Right ventricle myocardium superior (tissue), 1 donor: Measurements from ENCODE around the gene LYST. TPM values are rescaled to one million over a fixed set of nuclear protein-coding genes. Genes with fewer than 3 reads are reported as not detected.

Experiments used
- ATAC-seq: fragments of 200-7000 bp; cut with Tn5 transposase; one replicate; pipeline ENCODE4 v1.9.1; 2020; ENCODE audit warnings: mild to moderate bottlenecking; ENCODE audit not compliant: poor library complexity
- DNase-seq: peaks from one replicate; pipeline ENCODE4 v3.0.0-alpha.2; 2020
- intact Hi-C: fragments of 100-400 bp; cut with DNase I; formaldehyde crosslinking; loops from one replicate; pipeline ENCODE4 v1.11.2; 2022
- total RNA-seq: library from RNA; stranded (reverse); fragmentation: NEBNext Ultra II Directional; extraction: Animal tissue kit (Norgen Biotek cat#: 25700); gene quantifications from one replicate; pipeline ENCODE4 v1.2.1, GENCODE V29; 2021
- donor health status: DM: no; HTN: yes; CAD: no; lungs with severe emphysema.

Gene LYST
- total RNA-seq, 1 donor from 2014 or later: 9.7 TPM

DNA sequence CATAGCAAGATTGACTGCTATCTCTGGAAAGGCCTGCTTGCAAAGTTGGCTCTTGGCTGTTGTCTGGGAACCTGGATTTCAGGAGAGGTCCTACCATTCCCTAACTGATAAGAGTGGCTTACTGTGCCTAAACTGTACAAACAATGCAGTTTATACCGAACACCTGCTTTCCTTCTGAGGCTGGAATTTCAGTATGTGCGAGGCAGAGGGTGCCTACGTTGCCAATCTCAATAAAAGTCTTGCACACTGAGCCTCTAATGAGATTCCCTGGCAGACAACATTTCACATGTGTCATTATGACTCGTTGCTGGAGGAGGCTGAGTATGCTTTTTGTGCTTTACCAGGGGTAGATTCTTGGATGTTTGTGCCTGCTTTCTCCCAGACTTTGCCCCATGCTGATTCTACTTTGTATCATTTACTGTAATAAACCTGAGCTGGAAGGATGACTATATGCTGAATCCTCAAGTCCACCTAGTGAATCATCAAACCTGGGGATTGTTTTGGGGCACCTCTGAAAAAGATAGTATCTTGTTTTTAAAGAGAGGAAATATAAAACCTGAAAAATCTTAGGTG, 158.2 kb downstream of the LYST start:
- no peak for ATAC-seq
- intact Hi-C loops: no loop called here
- no peak for DNase-seq

GRCh38 chr1:235703506-235703905, 163.2 kb downstream of the LYST start:
- intact Hi-C loops: no loop called here
- DNase-seq (no peak), ATAC-seq (no peak)

- intact Hi-C loops: no loop called here
- DNase-seq (no peak), ATAC-seq (no peak)
These were observed 164.3 kb downstream of the LYST start for GRCh38 chr1:235702412-235702811.

DNA sequence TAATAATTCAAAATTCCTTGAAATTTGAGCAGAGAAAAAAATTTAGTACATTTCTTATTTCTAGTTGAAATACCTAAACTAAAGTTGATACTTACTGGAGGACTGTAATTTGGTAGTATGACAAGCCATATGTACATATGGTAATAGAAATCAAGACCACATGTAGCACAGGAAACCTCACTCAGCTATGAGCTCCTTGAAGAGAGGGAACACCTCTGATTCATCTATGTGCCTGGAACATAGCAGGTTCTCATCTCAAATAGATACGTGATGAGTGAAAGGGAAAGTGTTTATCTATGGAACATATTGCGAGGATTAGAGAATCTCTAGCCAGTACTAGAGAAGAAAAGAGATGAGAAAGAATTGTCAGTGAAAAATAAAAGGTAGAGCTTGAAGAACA, 169.2 kb downstream of the LYST start:
- DNase-seq (no peak), ATAC-seq (no peak)
- intact Hi-C loops: no loop called here

- ATAC-seq (no peak), DNase-seq (no peak)
- intact Hi-C loops: no loop called here
These were observed 177.3 kb downstream of the LYST start for GRCh38 chr1:235689356-235689755.

- DNase-seq (no peak), ATAC-seq (no peak)
- intact Hi-C loops: no loop called here
These were observed 178.6 kb downstream of the LYST start for GRCh38 chr1:235688096-235688495.

DNA sequence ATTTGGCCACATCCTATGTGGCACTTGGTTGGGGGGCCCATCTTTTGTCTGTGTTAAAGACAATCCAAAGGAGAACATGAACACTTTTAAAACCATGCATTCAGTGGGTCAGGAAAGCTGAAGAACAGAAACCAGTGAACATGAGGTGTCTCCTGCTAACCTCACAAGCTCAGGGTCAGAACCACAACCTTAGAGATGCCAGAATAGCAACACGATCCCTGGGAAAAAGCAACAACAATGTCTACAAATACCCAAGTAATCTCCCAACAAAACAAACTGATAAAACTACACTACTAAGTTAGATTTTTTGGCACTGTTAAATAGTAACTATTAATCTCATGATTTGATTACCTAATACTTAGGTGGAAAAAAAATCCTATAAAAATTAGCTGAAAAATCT, 183.1 kb downstream of the LYST start:
- ATAC-seq (no peak), DNase-seq (no peak)
- intact Hi-C loops: no loop called here

DNA sequence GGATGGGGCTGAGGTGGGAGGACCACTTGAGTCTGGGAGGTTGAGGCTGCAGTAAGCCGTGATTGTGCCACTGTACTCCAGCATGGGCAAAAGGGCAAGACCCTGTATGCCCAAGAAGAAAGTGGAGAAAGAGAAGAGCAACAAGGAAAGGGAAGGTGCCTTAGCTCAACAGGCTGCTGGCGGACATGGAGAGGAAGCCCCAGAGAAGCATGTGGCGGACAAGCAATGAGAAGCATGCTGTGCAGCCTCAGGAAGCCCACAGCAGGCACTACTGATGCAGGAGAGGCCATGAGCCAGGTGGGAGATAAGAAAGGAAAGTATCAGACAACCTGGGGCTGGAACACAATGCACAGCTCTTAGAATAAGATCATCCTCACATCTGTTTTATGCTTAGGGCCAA, 184.5 kb downstream of the LYST start:
- ATAC-seq: no peak
- no peak for DNase-seq
- intact Hi-C loops: no loop called here

DNA sequence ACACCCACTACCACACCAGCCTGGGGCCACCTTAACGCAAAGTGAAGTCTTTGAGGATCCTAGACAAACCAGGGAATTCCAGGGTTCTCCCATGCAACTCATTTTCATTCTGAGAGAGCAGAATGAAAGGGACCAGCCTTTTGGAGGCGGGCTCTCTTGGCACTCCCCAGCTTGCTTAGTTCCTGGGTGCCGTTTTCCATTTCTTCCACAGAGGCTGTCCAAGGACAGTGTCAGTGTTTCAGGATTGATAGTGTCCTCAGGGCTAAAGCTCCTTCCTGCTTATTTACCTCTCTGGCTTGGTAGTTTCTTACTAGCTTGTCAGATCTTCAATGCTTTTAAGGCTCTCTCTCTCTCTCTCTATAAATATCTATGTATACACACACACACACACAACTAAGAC, 187.1 kb downstream of the LYST start:
- ATAC-seq (no peak), DNase-seq (no peak)
- intact Hi-C loops: no loop called here

- ATAC-seq: no peak
- DNase-seq: no peak
- intact Hi-C loops: no loop called here
These were observed 187.7 kb downstream of the LYST start for GRCh38 chr1:235679005-235679404.

DNA sequence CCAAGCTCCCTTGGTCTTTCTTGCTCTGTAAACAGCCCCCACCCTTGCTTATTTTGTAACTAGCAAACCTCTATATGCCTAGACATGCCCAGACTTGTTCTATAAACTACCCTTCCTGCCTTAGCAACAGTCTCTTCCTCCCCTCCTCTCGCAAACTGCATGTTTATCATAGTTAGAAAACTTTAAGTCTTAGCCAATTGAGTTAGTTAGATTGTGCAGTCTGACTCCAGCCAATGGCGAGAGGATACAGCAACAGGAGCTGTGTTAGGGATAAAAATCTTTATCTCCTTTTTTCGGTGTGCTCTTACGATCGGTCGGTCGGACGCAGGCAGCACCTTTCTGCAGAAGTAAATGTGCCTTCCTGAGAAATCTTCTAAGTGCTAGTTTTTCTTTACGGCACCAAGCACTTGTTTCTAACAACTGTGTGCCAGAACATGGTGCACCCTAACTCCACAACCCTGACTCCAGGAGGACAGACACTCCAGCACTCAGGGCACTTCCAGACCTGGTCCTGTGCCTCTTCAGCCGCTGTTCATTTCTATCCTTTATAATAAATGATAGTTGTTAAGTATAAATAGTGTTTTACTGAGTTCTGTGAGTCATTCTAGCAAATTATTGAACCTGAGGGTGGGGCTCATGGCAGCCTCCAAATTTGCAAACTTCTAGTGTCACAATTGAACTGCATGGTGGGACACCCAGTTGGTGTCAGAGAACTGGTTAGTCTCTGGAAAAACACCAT, 191.4 kb downstream of the LYST start:
- intact Hi-C loops: no loop called here
- ATAC-seq: no peak
- DNase-seq: no peak

DNA sequence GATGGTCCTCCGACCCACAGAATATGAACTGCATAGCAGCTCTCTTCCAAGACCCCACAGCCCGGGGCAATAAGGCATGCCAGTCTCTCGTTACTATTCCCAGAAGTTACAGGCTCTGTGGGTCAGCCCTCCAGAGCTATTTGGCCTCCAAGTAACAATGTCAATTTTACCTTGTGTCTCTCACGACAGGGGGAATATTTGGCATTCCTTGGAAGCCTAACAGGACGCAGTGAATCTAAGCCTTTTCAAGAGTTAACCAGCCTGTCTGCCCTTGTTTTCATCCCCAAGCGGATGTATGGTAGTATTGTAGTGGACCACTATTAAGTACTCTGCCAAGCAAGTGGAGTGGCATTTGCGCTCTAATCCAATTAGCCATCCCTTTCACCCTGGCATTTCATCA, 192.7 kb downstream of the LYST start:
- intact Hi-C loops: no loop called here
- DNase-seq: no peak
- no peak for ATAC-seq

DNA sequence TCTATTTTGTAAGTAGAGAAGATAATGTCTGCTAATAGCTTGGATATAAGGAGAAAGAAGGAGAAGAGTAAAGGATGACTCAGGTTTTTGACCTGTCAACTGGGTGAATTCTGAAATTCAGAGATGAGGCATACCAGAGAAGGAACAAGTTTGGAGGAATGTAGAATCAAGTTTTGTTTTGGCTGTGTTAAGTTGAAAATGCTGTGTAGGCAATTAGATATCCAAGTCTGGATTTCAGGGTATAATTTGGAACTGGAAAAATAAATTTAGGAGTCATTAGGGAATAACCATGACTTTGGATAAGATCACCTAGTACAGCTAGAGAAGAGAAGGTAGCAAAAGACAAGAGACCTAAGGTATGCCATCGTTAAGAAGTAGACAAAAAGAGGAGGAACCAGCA, 194.7 kb downstream of the LYST start:
- no peak for DNase-seq
- no peak for ATAC-seq
- intact Hi-C loops: no loop called here

DNA sequence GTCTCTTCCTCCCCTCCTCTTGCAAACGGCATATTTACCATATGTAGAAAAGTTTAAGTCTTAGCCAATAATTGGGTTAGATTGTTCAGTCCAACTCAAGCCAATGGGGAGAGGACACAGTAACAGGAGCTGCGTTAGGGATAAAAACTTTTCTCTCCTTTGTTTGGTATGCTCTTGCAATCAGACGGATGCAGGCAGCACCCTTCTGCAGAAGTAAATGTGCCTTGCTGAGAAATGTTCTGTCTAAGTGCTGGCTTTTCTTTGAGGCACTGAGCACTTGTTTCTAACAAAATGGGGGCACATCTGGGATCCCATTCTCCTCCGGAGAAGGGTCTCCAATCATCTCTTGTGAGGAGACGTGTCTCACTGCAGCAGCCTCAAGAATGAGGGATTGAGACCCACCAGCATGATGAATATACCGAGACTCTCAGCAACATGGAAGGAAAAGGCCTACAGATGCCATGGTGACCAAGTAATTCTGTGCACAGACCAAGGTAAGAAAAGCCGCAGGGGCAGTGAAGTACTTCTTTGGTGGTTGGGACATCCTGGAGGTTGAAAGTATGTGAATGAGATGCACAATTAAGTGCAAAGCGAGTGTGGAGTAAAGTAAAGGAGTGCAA, 196.4 kb downstream of the LYST start:
- DNase-seq (no peak), ATAC-seq (no peak)
- intact Hi-C loops: no loop called here

DNA sequence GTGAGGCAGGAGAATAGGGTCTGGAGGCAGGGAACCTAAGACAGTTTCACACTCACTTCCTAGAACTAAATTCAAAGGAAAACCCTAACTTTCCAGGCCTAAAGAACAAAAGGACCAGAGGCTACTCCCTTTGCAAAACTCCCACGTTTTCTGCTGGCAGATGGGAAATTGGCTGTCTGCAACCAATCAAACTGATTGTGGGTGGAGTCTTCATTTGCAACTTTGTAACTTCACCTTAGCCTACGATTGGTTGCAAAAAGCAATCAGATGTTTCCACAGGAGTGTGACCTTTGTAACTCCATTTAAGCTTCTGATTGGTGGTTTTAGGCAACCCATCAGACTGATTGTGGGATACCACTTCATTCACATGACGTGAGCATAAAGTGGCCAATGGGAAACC, 197.4 kb downstream of the LYST start:
- ATAC-seq (no peak), DNase-seq (no peak)
- intact Hi-C loops: no loop called here

DNA sequence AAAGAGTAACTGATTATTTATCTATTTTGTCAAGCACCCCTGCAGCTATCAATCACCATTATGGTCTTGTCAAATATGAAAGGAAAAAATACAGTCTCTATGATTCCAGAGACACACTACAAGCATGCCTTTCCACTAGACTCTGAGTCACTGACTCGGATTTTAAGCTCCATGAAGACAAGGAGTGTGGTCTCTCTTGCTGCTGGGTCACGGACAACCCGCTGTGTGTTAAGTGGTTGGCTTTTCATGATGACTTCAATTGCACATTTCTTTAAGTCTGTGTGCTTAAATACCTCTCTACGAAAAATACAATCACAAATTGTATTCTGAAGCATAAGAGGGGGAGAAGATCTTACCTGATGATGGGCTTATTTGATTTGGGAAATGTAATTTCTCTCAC, 203.1 kb downstream of the LYST start:
- ATAC-seq: no peak
- no peak for DNase-seq
- intact Hi-C loops: no loop called here

DNA sequence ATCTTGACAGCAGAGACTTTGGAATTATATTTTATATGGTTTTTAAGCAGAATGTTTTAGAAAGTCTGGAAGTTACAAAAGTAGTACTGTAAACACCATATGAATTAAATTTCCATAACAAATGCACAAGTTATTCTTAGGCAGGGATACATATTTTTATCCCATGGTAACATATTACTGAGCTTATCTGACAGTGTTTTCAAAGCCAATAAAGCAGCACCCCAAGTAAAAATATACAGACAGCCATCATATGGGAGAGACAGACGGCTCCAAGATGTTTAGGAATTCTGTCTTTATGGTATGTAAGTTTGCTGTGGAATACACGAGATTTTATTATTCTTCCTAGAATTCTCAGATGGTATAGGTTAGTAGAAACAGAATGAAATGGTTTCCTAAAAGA, 205.1 kb downstream of the LYST start:
- DNase-seq: no peak
- intact Hi-C loops: no loop called here
- ATAC-seq: no peak

DNA sequence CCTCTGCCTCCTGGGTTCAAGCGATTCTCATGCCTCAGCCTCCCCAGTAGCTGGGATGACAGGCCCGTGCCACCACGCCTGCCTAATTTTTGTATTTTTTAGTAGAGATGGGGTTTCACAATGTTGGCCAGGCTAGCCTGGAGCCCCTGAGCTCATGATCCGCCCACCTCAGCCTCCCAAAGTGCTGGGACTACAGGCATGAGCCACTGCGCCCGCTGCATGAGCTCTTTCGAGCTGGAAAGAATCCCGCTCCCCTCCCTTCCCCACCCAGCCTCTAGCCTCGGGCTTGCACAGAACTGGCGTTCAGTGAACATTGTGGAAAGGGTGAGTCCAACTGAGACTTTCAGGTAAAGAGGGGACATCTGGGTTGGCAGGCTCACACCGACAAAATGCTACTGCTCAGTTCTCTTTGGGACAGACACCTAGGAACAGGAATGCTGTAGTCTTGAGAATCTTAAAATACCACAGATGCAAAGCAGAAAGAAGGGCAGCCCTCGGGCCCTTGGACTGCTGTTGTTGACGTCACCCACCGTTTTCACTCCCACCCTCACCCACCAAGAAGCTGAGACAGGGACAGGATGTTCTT, 207.4 kb downstream of the LYST start:
- ATAC-seq (no peak), DNase-seq (no peak)
- intact Hi-C loops: no loop called here

GRCh38 chr1:235657747-235658526, 208.8 kb downstream of the LYST start:
- intact Hi-C loops: no loop called here
- DNase-seq (no peak), ATAC-seq (no peak)
